Mesenchymal stem cell (in vitro differentiated cells and primary cell): ENCODE data around the gene TUBB6.
A peak's percentile ranks its signal among the peaks of the same experiment; 100 is the strongest.

ENCODE experiments used
- DNase-seq: peaks from one replicate; pipeline ENCODE4 v3.0.0-alpha.2; 2013
- H2AFZ ChIP-seq: one replicate; pipeline ENCODE4 v1.6.1; 2013; ENCODE audit warnings: low read depth, mild to moderate bottlenecking, control low read depth, inconsistent platforms, low read length, moderate library complexity
- H2AK5ac ChIP-seq: 2 replicates; pipeline ENCODE4 v1.6.1; 2013; ENCODE audit warnings: low read length, moderate library complexity, mild to moderate bottlenecking, inconsistent platforms; ENCODE audit not compliant: severe bottlenecking
- H2BK120ac ChIP-seq: one replicate; pipeline ENCODE4 v1.6.1; 2013; ENCODE audit warnings: low read depth, mild to moderate bottlenecking, inconsistent platforms, low read length, moderate library complexity
- H2BK12ac ChIP-seq, 2 experiments: one replicate each; pipeline ENCODE4 v1.6.1; 2013; ENCODE audit warnings: inconsistent platforms in 2 of 2, low read length in 2 of 2, mild to moderate bottlenecking in 2 of 2, moderate library complexity in 2 of 2, control low read depth in 1 of 2
- H2BK15ac ChIP-seq: one replicate; pipeline ENCODE4 v1.6.1; 2013; ENCODE audit warnings: mild to moderate bottlenecking, low read depth, inconsistent platforms; ENCODE audit not compliant: poor library complexity, severe bottlenecking
- H2BK5ac ChIP-seq: 2 replicates; pipeline ENCODE4 v1.6.1; 2013; ENCODE audit warnings: low read depth, mild to moderate bottlenecking, low read length, control low read depth, inconsistent platforms; ENCODE audit not compliant: poor library complexity, severe bottlenecking
- H3K14ac ChIP-seq, 2 experiments: one replicate each; pipeline ENCODE4 v1.6.1; 2013; ENCODE audit warnings: inconsistent platforms in 2 of 2, low read length in 2 of 2, control low read depth in 1 of 2, mild to moderate bottlenecking in 1 of 2, moderate library complexity in 1 of 2
- H3K18ac ChIP-seq, 2 experiments: one replicate each; pipeline ENCODE4 v1.6.1; 2013; ENCODE audit warnings: inconsistent platforms in 2 of 2, low read length in 2 of 2, control low read depth in 1 of 2, low read depth in 1 of 2, mild to moderate bottlenecking in 1 of 2
- H3K23ac ChIP-seq, 2 experiments: one replicate each; pipeline ENCODE4 v1.6.1; 2013; ENCODE audit warnings: inconsistent platforms in 2 of 2, low read length in 2 of 2, mild to moderate bottlenecking in 2 of 2, moderate library complexity in 2 of 2, control low read depth in 1 of 2
- H3K27ac ChIP-seq: 2 replicates; pipeline ENCODE4 v1.5.1; 2013; ENCODE audit warnings: mild to moderate bottlenecking, moderate library complexity, low read length, control low read depth, inconsistent platforms; ENCODE audit not compliant: poor library complexity, severe bottlenecking
- H3K27me3 ChIP-seq, 2 experiments: 2 replicates each; pipeline versions ENCODE4 v1.6.1 to v1.7.0; 2013; ENCODE audit warnings: low read length in 2 of 2, mild to moderate bottlenecking in 2 of 2, moderate library complexity in 2 of 2, control low read depth in 1 of 2, inconsistent platforms in 1 of 2; ENCODE audit not compliant: control insufficient read depth in 1 of 2, insufficient read depth in 1 of 2
- H3K36me3 ChIP-seq, 2 experiments: 2 replicates each; pipeline versions ENCODE4 v1.6.1 to v1.7.0; 2013; ENCODE audit warnings: low read length in 2 of 2, control low read depth in 1 of 2, inconsistent platforms in 1 of 2, low read depth in 1 of 2, mild to moderate bottlenecking in 1 of 2; ENCODE audit not compliant: insufficient read depth in 2 of 2, control insufficient read depth in 1 of 2
- H3K4ac ChIP-seq, 2 experiments: one replicate each; pipeline ENCODE4 v1.6.1; 2013; ENCODE audit warnings: inconsistent platforms in 2 of 2, low read length in 2 of 2, mild to moderate bottlenecking in 2 of 2, moderate library complexity in 2 of 2, control low read depth in 1 of 2, low read depth in 1 of 2
- H3K4me1 ChIP-seq: 2 replicates; pipeline ENCODE4 v1.6.1; 2013; ENCODE audit warnings: low read depth, low read length, control low read depth; ENCODE audit not compliant: control insufficient read depth, insufficient read depth
- H3K4me2 ChIP-seq: 2 replicates; pipeline ENCODE4 v1.6.1; 2013; ENCODE audit warnings: low read length, mild to moderate bottlenecking, inconsistent platforms; ENCODE audit not compliant: poor library complexity, severe bottlenecking
- H3K4me3 ChIP-seq, 2 experiments: 2 replicates each; pipeline versions ENCODE4 v1.5.1 to v1.7.0; 2013; ENCODE audit warnings: low read length in 2 of 2, mild to moderate bottlenecking in 2 of 2, control low read depth in 1 of 2, low read depth in 1 of 2; ENCODE audit not compliant: insufficient read depth in 1 of 2
- H3K79me1 ChIP-seq: replicated peaks from 2 replicates; pipeline ENCODE4 v1.6.1; 2013; ENCODE audit warnings: mild to moderate bottlenecking, control low read depth, low read length, inconsistent platforms; ENCODE audit not compliant: poor library complexity, severe bottlenecking
- H3K9ac ChIP-seq: 2 replicates; pipeline ENCODE4 v1.7.0; 2013; ENCODE audit warnings: mild to moderate bottlenecking, low read length, moderate library complexity
- H3K9me3 ChIP-seq: 2 replicates; pipeline ENCODE4 v1.7.0; 2013; ENCODE audit warnings: mild to moderate bottlenecking, low read length; ENCODE audit not compliant: control insufficient read depth
- H4K8ac ChIP-seq: one replicate; pipeline ENCODE4 v1.6.1; 2013; ENCODE audit warnings: inconsistent platforms, mild to moderate bottlenecking, low read length, moderate library complexity
- H4K91ac ChIP-seq: one replicate; pipeline ENCODE4 v1.6.1; 2013; ENCODE audit warnings: mild to moderate bottlenecking, low read length, inconsistent platforms
- WGBS: methylation state at CpG from one replicate; pipeline ENCODE4 v1.1.7; 2013; ENCODE audit warnings: mixed read lengths; 5-methylcytosine and 5-hydroxymethylcytosine counted together

TUBB6 gene

DNA sequence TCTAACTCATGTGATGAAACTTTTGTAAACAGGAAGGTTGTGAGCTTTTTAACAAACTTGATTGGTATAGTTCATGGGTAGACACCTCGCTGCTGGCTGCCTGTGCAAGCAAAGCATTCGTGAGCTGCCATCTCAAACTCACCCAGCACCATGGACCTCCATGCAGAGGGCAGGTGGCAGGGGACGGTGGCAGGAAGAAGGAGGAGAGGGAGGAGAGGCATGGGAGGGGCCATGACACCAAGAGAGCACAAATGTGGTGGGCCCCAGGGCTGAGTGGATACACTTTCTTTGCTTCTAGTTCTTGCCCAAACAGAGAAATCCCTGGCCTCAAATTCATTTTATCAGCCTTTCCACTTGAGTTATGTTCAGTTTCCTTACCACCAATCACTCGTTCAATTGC is 39.9 kb downstream of the TUBB6 start:
- Histone ChIP-seq H3K27me3 (no peaks in the 10 kb centered on the region), H3K9me3 (no peaks in the 10 kb centered on the region), H3K4me3 (no peak overlapping the region), H4K91ac (no peak overlapping the region), H4K8ac (no peak overlapping the region), H3K9ac (no peak overlapping the region), H2AFZ (no peak overlapping the region), H2BK5ac (no peak overlapping the region), H3K79me1 (peaks cover 9% of the 10 kb centered on the region), H3K27ac (no peak overlapping the region), H2BK120ac (no peak overlapping the region), H3K36me3 (peaks cover 66 to 92% of the 10 kb centered on the region in 2 experiments), H3K14ac (no peak overlapping the region), H2BK12ac (no peak overlapping the region), H3K4me1 (no peaks in the 10 kb centered on the region), H3K23ac (peak overlapping the region in 1 of 2 experiments; percentile 86), H3K4me2 (no peak overlapping the region), H2AK5ac (no peak overlapping the region), H3K18ac (no peak overlapping the region), H3K4ac (no peak overlapping the region), H2BK15ac (no peak overlapping the region)
- WGBS, result 98% methylated on average over 3 of the region's 4 CpGs
- DNase-seq, result no peak

DNA sequence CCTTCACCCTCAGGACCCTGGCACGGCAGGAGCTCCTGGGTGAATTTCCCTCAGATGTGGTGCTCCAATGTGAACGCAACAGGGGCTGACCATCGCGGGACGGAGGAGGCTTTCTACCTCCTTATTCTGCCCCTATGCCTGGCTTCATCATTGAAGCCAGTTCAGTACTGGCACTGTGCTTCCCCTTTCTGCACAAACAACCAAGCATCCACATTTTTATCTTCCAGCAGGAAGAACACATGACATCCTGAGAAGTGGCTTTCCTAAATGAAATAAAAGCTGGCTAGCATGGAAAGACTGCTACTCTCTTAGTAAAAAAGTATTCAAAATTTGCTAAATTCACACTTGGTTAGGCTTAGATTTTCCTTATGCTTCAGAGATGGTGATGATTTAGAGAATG is 44.1 kb downstream of the TUBB6 start:
- H3K23ac ChIP-seq, result no peak overlapping the region
- H3K14ac ChIP-seq, result no peak overlapping the region
- no peak overlapping the region for H2BK5ac ChIP-seq
- H3K79me1 ChIP-seq, result peaks cover 19% of the 10 kb centered on the region
- no peak for DNase-seq
- H4K91ac ChIP-seq, result no peak overlapping the region
- no peaks in the 10 kb centered on the region for H3K9me3 ChIP-seq
- no peak overlapping the region for H4K8ac ChIP-seq
- H3K18ac ChIP-seq, result no peak overlapping the region
- WGBS, result 99% methylated on average over 5 of the region's 5 CpGs
- no peaks in the 10 kb centered on the region for H3K27me3 ChIP-seq
- no peak overlapping the region for H3K27ac ChIP-seq
- no peak overlapping the region for H3K4me3 ChIP-seq
- H2BK15ac ChIP-seq, result no peak overlapping the region
- H3K9ac ChIP-seq, result no peak overlapping the region
- no peak overlapping the region for H2BK120ac ChIP-seq
- H3K4me1 ChIP-seq, result peaks cover 2% of the 10 kb centered on the region
- no peak overlapping the region for H3K4me2 ChIP-seq
- H2BK12ac ChIP-seq, result no peak overlapping the region
- no peak overlapping the region for H2AFZ ChIP-seq
- no peak overlapping the region for H3K4ac ChIP-seq
- H3K36me3 ChIP-seq, result peaks cover 49 to 87% of the 10 kb centered on the region in 2 experiments
- no peak overlapping the region for H2AK5ac ChIP-seq

DNA sequence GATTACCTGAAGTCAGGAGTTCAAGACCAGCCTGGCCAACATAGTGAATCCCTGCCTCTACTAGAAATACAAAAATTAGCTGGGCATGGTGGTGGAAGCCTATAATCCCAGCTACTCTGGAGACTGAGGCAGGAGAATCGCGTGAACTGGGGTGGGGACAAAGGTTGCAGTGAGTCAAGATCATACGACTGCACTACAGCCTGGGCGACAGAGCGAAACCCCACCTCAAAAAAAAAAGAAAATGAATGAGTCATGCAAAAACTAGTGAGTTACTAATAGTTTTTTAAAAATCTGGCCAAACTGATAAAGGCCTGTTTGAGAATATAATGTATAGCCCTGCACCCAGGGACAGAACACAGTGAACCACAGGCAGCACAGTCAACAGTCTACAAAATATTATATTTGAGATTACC is 51.5 kb downstream of the TUBB6 start:
- Histone ChIP-seq H2BK12ac (no peak overlapping the region), H2BK5ac (no peak overlapping the region), H3K4ac (no peak overlapping the region), H3K36me3 (peaks cover 22 to 90% of the 10 kb centered on the region in 2 experiments), H2AK5ac (no peak overlapping the region), H3K9me3 (no peaks in the 10 kb centered on the region), H2BK15ac (no peak overlapping the region), H3K23ac (no peak overlapping the region), H4K8ac (no peak overlapping the region), H3K4me3 (no peak overlapping the region), H3K9ac (peak overlapping the region; percentile 14), H3K14ac (no peak overlapping the region), H3K4me1 (peaks cover 17% of the 10 kb centered on the region), H4K91ac (no peak overlapping the region), H3K27me3 (no peaks in the 10 kb centered on the region), H3K27ac (peak overlapping the region; percentile 42), H3K4me2 (no peak overlapping the region), H2AFZ (no peak overlapping the region), H3K79me1 (peaks cover 27% of the 10 kb centered on the region), H2BK120ac (no peak overlapping the region), H3K18ac (no peak overlapping the region)
- peak; percentile 56 for DNase-seq
- WGBS, result 92% methylated on average over 2 of the region's 5 CpGs

DNA sequence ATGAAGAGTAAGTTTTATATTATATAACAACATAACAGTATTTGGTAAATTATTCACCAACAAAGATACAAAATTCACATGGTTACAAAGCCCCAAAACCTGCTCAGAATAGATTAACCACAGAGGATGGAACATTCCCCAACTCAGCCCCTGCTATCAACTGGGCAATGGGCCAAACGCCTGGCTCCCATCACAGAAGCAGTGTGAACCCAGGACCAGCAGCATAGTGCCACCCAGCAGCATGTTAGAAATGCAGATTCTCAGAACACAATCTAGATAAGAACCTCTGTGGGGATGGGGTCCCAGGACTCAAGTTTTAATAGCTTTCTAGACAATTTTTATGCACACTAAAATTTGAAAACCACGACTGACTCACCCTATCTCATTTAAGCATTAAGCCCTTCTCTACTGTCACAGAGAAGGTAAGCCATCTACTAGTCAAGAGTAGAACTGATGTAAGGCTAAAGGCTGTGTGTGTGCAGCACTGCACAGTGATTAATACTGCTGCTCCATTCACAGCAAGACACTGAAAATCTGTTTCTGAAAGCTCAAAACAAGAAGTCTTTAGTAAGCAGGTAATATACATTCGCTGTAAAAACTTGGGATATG is 53.8 kb downstream of the TUBB6 start:
- no peak overlapping the region for H3K4ac ChIP-seq
- H3K27ac ChIP-seq, result peak overlapping the region; percentile 0
- no peak overlapping the region for H2AK5ac ChIP-seq
- no peak overlapping the region for H4K8ac ChIP-seq
- no peaks in the 10 kb centered on the region for H3K27me3 ChIP-seq
- H2BK15ac ChIP-seq, result no peak overlapping the region
- H3K79me1 ChIP-seq, result peaks cover 27% of the 10 kb centered on the region
- no peak overlapping the region for H3K23ac ChIP-seq
- peaks cover 22% of the 10 kb centered on the region for H3K4me1 ChIP-seq
- peak; percentile 16 for DNase-seq
- 91% methylated on average over 3 of the region's 3 CpGs for WGBS
- no peak overlapping the region for H3K4me2 ChIP-seq
- no peak overlapping the region for H2AFZ ChIP-seq
- no peak overlapping the region for H2BK12ac ChIP-seq
- H3K36me3 ChIP-seq, result peaks cover 18 to 92% of the 10 kb centered on the region in 2 experiments
- no peaks in the 10 kb centered on the region for H3K9me3 ChIP-seq
- H3K4me3 ChIP-seq, result no peak overlapping the region
- H2BK5ac ChIP-seq, result no peak overlapping the region
- H3K14ac ChIP-seq, result no peak overlapping the region
- H2BK120ac ChIP-seq, result no peak overlapping the region
- H3K18ac ChIP-seq, result no peak overlapping the region
- H3K9ac ChIP-seq, result no peak overlapping the region
- H4K91ac ChIP-seq, result no peak overlapping the region
